GM23338 (cell line): ENCODE results near the gene DTD2. TPM values are rescaled to one million over a fixed set of nuclear protein-coding genes. Genes with fewer than 3 reads are reported as not detected.

Source experiments
- ATAC-seq: fragments of 200-7000 bp; cut with Tn5 transposase; 3 replicates; pipeline ENCODE4 v1.9.1; 2020
- DNase-seq: peaks from one replicate; pipeline ENCODE4 v3.0.0-alpha.2; 2015; ENCODE audit warnings: low spot score
- H2AFZ ChIP-seq: fragments of 200-600 bp; sonication (generic); 2 replicates; pipeline ENCODE4 v1.8.0; 2016; ENCODE audit warnings: antibody characterized with exemption, mild to moderate bottlenecking, moderate library complexity
- H3F3A ChIP-seq: fragments of 200-600 bp; sonication (generic); replicated peaks from 2 replicates; pipeline ENCODE4 v1.8.0; 2017; ENCODE audit warnings: antibody characterized with exemption, mixed run types, low read depth
- H3K27ac ChIP-seq: fragments of 200-600 bp; sonication (generic); 2 replicates; pipeline ENCODE4 v1.6.1; 2016; ENCODE audit warnings: low read depth
- H3K27me3 ChIP-seq: fragments of 200-600 bp; sonication (generic); 2 replicates; pipeline ENCODE4 v1.8.0; 2016; ENCODE audit warnings: mild to moderate bottlenecking, mixed run types, moderate library complexity; ENCODE audit not compliant: insufficient read depth
- H3K36me3 ChIP-seq: fragments of 200-600 bp; sonication (generic); 2 replicates; pipeline ENCODE4 v1.8.0; 2016; ENCODE audit warnings: mild to moderate bottlenecking; ENCODE audit not compliant: insufficient read depth
- H3K4me1 ChIP-seq: fragments of 200-600 bp; sonication (generic); 2 replicates; pipeline ENCODE4 v1.8.0; 2016; ENCODE audit warnings: mild to moderate bottlenecking, moderate library complexity; ENCODE audit not compliant: insufficient read depth
- H3K4me2 ChIP-seq: fragments of 200-600 bp; sonication (generic); 2 replicates; pipeline ENCODE4 v1.7.1; 2017; ENCODE audit warnings: mixed run types
- H3K4me3 ChIP-seq: fragments of 200-600 bp; sonication (generic); 2 replicates; pipeline ENCODE4 v1.6.1; 2016; ENCODE audit warnings: mixed run types
- H3K79me2 ChIP-seq: fragments of 200-600 bp; sonication (generic); replicated peaks from 2 replicates; pipeline ENCODE4 v1.8.0; 2017; ENCODE audit warnings: mild to moderate bottlenecking; ENCODE audit not compliant: insufficient read depth
- H3K9me2 ChIP-seq: fragments of 200-600 bp; sonication (generic); 2 replicates; pipeline ENCODE4 v1.8.0; 2017; ENCODE audit not compliant: insufficient read depth
- H4K20me1 ChIP-seq: fragments of 200-600 bp; sonication (generic); replicated peaks from 2 replicates; pipeline ENCODE4 v1.8.0; 2017; ENCODE audit warnings: mild to moderate bottlenecking; ENCODE audit not compliant: insufficient read depth
- H3K27ac Mint-ChIP-seq: 2 replicates; pipeline ENCODE4 v1.8.0; 2020; ENCODE audit warnings: inconsistent platforms, mild to moderate bottlenecking, moderate library complexity, mixed read lengths
- H3K27me3 Mint-ChIP-seq: 3 replicates; pipeline ENCODE4 v1.8.0; 2022; ENCODE audit warnings: low read depth, mild to moderate bottlenecking, moderate library complexity, mixed read lengths, inconsistent platforms; ENCODE audit not compliant: insufficient read depth, poor library complexity
- H3K36me3 Mint-ChIP-seq: 3 replicates; pipeline ENCODE4 v1.8.0; 2021; ENCODE audit warnings: low read depth, mild to moderate bottlenecking, inconsistent platforms, moderate library complexity, mixed read lengths
- H3K4me1 Mint-ChIP-seq: 3 replicates; pipeline ENCODE4 v1.8.0; 2020; ENCODE audit warnings: mild to moderate bottlenecking, inconsistent platforms, mixed read lengths
- H3K4me3 Mint-ChIP-seq: 3 replicates; pipeline ENCODE4 v1.8.0; 2021; ENCODE audit warnings: moderate library complexity, mild to moderate bottlenecking, inconsistent platforms, mixed read lengths
- H3K9me3 Mint-ChIP-seq: 3 replicates; pipeline ENCODE4 v1.8.0; 2020; ENCODE audit warnings: moderate library complexity, mild to moderate bottlenecking, inconsistent platforms, mixed read lengths
- CREB1 ChIP-seq: fragments of 250-450 bp; sonication (Bioruptor Pico); IDR thresholded peaks from 2 replicates; pipeline ENCODE4 v1.5.0; 2020; ENCODE audit warnings: low read depth, mild to moderate bottlenecking, moderate library complexity
- EZH2 ChIP-seq: fragments of 200-600 bp; sonication (generic); IDR thresholded peaks from one replicate; pipeline ENCODE4 v1.8.0; 2017; ENCODE audit warnings: antibody characterized with exemption, mild to moderate bottlenecking, low read depth; ENCODE audit not compliant: unreplicated experiment
- NANOG ChIP-seq: IDR thresholded peaks from 2 replicates; pipeline ENCODE4 v1.6.1; 2016; ENCODE audit warnings: antibody characterized with exemption, borderline replicate concordance
- STAT1 ChIP-seq: IDR thresholded peaks from one replicate; pipeline ENCODE4 v1.6.1; 2016; ENCODE audit warnings: antibody characterized with exemption; ENCODE audit not compliant: unreplicated experiment
- polyA plus RNA-seq: library from polyadenylated mRNA; unstranded; fragments of >200 nt; fragmentation: Nextera tagmentation; extraction: Ambion mirVana; gene quantifications from 2 replicates; pipeline ENCODE4 v1.2.1, GENCODE V29; 2016
- total RNA-seq: library from RNA; depleted of rRNA; stranded (reverse); fragments of >200 nt; shearing (Covaris generic); gene quantifications from 2 replicates; pipeline ENCODE4 v1.2.3, GENCODE V29; 2014
- TF ChIP-seq, protein P1 (sequence below), 2 experiments: fragments of 200-600 bp in 1 of 2; sonication (generic) in 1 of 2; conservative IDR thresholded peaks; 2 replicates each; pipeline versions ENCODE4 v1.5.1 to v1.6.1; 2016 to 2017; ENCODE audit warnings: antibody characterized with exemption in 2 of 2, low read depth in 2 of 2, mild to moderate bottlenecking in 2 of 2, moderate library complexity in 1 of 2
- TF ChIP-seq, protein P2 (sequence below): IDR thresholded peaks from one replicate; pipeline ENCODE4 v1.6.1; 2018; ENCODE audit warnings: antibody characterized with exemption; ENCODE audit not compliant: unreplicated experiment
- TF ChIP-seq, protein P3 (sequence below): fragments of 250-450 bp; sonication (Bioruptor Pico); IDR thresholded peaks from 2 replicates; pipeline ENCODE4 v1.5.0; 2020; ENCODE audit warnings: mild to moderate bottlenecking, moderate library complexity

The DTD2 gene
- total and polyA plus RNA-seq, 2 experiments from 2014 or later: 6.3 to 37.5 TPM

DNA sequence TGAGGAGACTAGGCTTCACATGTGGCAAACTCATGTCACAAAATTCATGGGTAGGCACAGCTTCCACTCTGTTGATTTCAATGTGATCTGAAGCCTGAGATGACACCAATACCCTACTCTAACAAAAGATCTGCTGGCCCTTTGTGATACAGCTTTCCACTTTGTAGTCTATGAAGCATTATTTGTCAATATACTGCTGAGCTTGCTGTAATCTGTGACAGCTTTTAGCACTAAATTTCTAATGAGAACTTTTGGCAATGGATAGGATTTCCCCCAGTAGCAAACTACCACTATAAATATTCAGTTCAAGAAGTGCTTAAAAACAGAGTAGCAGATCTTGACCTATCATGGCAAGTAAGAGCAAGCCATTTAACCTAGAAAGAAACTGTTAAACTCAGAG, 31.4 kb downstream of the DTD2 start:
- Mint-ChIP-seq H3K4me3 (no peak overlapping the region), H3K27me3 (no peaks in the 10 kb centered on the region), H3K36me3 (no peaks in the 10 kb centered on the region), H3K9me3 (no peaks in the 10 kb centered on the region), H3K27ac (no peak overlapping the region), H3K4me1 (peaks cover 16% of the 10 kb centered on the region; the same call in 2 of the 3 replicates)
- TF ChIP-seq, protein P1, sequence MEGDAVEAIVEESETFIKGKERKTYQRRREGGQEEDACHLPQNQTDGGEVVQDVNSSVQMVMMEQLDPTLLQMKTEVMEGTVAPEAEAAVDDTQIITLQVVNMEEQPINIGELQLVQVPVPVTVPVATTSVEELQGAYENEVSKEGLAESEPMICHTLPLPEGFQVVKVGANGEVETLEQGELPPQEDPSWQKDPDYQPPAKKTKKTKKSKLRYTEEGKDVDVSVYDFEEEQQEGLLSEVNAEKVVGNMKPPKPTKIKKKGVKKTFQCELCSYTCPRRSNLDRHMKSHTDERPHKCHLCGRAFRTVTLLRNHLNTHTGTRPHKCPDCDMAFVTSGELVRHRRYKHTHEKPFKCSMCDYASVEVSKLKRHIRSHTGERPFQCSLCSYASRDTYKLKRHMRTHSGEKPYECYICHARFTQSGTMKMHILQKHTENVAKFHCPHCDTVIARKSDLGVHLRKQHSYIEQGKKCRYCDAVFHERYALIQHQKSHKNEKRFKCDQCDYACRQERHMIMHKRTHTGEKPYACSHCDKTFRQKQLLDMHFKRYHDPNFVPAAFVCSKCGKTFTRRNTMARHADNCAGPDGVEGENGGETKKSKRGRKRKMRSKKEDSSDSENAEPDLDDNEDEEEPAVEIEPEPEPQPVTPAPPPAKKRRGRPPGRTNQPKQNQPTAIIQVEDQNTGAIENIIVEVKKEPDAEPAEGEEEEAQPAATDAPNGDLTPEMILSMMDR (conservative IDR thresholded peaks at IDR 0.05; ENCODE audit: low read depth in 2 of 2): no peak
- no peak for TF ChIP-seq CREB1 (CRISPR knock-in tag)
- TF ChIP-seq, protein P2, sequence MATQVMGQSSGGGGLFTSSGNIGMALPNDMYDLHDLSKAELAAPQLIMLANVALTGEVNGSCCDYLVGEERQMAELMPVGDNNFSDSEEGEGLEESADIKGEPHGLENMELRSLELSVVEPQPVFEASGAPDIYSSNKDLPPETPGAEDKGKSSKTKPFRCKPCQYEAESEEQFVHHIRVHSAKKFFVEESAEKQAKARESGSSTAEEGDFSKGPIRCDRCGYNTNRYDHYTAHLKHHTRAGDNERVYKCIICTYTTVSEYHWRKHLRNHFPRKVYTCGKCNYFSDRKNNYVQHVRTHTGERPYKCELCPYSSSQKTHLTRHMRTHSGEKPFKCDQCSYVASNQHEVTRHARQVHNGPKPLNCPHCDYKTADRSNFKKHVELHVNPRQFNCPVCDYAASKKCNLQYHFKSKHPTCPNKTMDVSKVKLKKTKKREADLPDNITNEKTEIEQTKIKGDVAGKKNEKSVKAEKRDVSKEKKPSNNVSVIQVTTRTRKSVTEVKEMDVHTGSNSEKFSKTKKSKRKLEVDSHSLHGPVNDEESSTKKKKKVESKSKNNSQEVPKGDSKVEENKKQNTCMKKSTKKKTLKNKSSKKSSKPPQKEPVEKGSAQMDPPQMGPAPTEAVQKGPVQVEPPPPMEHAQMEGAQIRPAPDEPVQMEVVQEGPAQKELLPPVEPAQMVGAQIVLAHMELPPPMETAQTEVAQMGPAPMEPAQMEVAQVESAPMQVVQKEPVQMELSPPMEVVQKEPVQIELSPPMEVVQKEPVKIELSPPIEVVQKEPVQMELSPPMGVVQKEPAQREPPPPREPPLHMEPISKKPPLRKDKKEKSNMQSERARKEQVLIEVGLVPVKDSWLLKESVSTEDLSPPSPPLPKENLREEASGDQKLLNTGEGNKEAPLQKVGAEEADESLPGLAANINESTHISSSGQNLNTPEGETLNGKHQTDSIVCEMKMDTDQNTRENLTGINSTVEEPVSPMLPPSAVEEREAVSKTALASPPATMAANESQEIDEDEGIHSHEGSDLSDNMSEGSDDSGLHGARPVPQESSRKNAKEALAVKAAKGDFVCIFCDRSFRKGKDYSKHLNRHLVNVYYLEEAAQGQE: no peak
- no peak for TF ChIP-seq NANOG
- TF ChIP-seq STAT1: no peak
- TF ChIP-seq, protein P3, sequence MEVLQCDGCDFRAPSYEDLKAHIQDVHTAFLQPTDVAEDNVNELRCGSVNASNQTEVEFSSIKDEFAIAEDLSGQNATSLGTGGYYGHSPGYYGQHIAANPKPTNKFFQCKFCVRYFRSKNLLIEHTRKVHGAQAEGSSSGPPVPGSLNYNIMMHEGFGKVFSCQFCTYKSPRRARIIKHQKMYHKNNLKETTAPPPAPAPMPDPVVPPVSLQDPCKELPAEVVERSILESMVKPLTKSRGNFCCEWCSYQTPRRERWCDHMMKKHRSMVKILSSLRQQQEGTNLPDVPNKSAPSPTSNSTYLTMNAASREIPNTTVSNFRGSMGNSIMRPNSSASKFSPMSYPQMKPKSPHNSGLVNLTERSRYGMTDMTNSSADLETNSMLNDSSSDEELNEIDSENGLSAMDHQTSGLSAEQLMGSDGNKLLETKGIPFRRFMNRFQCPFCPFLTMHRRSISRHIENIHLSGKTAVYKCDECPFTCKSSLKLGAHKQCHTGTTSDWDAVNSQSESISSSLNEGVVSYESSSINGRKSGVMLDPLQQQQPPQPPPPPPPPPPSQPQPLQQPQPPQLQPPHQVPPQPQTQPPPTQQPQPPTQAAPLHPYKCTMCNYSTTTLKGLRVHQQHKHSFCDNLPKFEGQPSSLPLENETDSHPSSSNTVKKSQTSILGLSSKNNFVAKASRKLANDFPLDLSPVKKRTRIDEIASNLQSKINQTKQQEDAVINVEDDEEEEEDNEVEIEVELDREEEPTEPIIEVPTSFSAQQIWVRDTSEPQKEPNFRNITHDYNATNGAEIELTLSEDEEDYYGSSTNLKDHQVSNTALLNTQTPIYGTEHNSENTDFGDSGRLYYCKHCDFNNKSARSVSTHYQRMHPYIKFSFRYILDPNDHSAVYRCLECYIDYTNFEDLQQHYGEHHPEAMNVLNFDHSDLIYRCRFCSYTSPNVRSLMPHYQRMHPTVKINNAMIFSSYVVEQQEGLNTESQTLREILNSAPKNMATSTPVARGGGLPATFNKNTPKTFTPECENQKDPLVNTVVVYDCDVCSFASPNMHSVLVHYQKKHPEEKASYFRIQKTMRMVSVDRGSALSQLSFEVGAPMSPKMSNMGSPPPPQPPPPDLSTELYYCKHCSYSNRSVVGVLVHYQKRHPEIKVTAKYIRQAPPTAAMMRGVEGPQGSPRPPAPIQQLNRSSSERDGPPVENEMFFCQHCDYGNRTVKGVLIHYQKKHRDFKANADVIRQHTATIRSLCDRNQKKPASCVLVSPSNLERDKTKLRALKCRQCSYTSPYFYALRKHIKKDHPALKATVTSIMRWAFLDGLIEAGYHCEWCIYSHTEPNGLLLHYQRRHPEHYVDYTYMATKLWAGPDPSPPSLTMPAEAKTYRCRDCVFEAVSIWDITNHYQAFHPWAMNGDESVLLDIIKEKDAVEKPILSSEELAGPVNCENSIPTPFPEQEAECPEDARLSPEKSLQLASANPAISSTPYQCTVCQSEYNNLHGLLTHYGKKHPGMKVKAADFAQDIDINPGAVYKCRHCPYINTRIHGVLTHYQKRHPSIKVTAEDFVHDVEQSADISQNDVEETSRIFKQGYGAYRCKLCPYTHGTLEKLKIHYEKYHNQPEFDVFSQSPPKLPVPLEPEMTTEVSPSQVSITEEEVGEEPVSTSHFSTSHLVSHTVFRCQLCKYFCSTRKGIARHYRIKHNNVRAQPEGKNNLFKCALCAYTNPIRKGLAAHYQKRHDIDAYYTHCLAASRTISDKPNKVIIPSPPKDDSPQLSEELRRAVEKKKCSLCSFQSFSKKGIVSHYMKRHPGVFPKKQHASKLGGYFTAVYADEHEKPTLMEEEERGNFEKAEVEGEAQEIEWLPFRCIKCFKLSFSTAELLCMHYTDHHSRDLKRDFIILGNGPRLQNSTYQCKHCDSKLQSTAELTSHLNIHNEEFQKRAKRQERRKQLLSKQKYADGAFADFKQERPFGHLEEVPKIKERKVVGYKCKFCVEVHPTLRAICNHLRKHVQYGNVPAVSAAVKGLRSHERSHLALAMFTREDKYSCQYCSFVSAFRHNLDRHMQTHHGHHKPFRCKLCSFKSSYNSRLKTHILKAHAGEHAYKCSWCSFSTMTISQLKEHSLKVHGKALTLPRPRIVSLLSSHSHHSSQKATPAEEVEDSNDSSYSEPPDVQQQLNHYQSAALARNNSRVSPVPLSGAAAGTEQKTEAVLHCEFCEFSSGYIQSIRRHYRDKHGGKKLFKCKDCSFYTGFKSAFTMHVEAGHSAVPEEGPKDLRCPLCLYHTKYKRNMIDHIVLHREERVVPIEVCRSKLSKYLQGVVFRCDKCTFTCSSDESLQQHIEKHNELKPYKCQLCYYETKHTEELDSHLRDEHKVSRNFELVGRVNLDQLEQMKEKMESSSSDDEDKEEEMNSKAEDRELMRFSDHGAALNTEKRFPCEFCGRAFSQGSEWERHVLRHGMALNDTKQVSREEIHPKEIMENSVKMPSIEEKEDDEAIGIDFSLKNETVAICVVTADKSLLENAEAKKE (CRISPR knock-in tag): no peak
- TF ChIP-seq EZH2: no peak
- Histone ChIP-seq H3K27ac (peak overlapping the region; percentile 8; the same call in 1 of the 2 replicates), H3K27me3 (no peaks in the 10 kb centered on the region), H3K36me3 (no peaks in the 10 kb centered on the region), H2AFZ (peak overlapping the region; percentile 57; the same call in 1 of the 2 replicates), H4K20me1 (no peaks in the 10 kb centered on the region), H3K9me2 (peaks cover 3% of the 10 kb centered on the region; the same call in 1 of the 2 replicates), H3F3A (no peaks in the 10 kb centered on the region), H3K4me1 (no peaks in the 10 kb centered on the region), H3K4me2 (no peak overlapping the region), H3K4me3 (no peak overlapping the region), H3K79me2 (no peaks in the 10 kb centered on the region)
- DNase-seq (no peak), ATAC-seq (no peak)
